Common myeloid progenitor, CD34-positive (primary cell): ENCODE data around the gene TBC1D30.

Source experiments
- CTCF ChIA-PET: fragments of 350-600 bp; sonication (Branson Sonifier 250); formaldehyde crosslinking; loops from one replicate; lab custom pipeline; 2021; ENCODE audit warnings: antibody characterized with exemption; lab: Charles Lee
- POLR2A ChIA-PET: fragments of 350-600 bp; sonication (Branson Sonifier 250); formaldehyde crosslinking; loops from one replicate; lab custom pipeline; 2021; ENCODE audit warnings: antibody characterized with exemption; lab: Charles Lee
- DNase-seq, 3 donors: peaks; one replicate each; pipeline versions ENCODE4 v3.0.0 to v3.0.0-alpha.2; 2013
- H3K27ac ChIP-seq, 2 experiments: 1 replicate in 1 of 2; 2 replicates in 1 of 2; pipeline ENCODE4 v1.7.0; 2013; ENCODE audit warnings: inconsistent platforms in 2 of 2, low read length in 2 of 2, mild to moderate bottlenecking in 2 of 2, low read depth in 1 of 2, moderate library complexity in 1 of 2; ENCODE audit not compliant: severe bottlenecking in 2 of 2, insufficient read depth in 1 of 2, poor library complexity in 1 of 2
- H3K27me3 ChIP-seq, 5 experiments: replicated peaks in 2 of 5; 1 replicate in 3 of 5; 2 replicates in 2 of 5; pipeline versions ENCODE4 v1.6.1 to v1.7.0; 2013; ENCODE audit warnings: low read length in 4 of 5, mild to moderate bottlenecking in 2 of 5, moderate library complexity in 2 of 5, inconsistent platforms in 1 of 5; ENCODE audit not compliant: insufficient read depth in 5 of 5, control insufficient read depth in 4 of 5
- H3K36me3 ChIP-seq, 4 experiments: 1 replicate in 2 of 4; 2 replicates in 2 of 4; pipeline versions ENCODE4 v1.6.1 to v1.7.0; 2013; ENCODE audit warnings: low read length in 3 of 4, control low read depth in 1 of 4, mild to moderate bottlenecking in 1 of 4; ENCODE audit not compliant: control insufficient read depth in 4 of 4, insufficient read depth in 4 of 4
- H3K4me1 ChIP-seq, 4 experiments: 1 replicate in 3 of 4; 2 replicates in 1 of 4; pipeline versions ENCODE4 v1.6.1 to v1.7.1; 2013; ENCODE audit warnings: low read length in 3 of 4, mild to moderate bottlenecking in 3 of 4, control low read depth in 1 of 4, inconsistent platforms in 1 of 4, moderate library complexity in 1 of 4; ENCODE audit not compliant: control insufficient read depth in 4 of 4, insufficient read depth in 4 of 4; ENCODE audit errors: control extremely low read depth in 1 of 4
- H3K4me3 ChIP-seq, 7 experiments: 1 replicate in 4 of 7; 2 replicates in 3 of 7; pipeline versions ENCODE4 v1.5.1 to v1.7.0; 2013; ENCODE audit warnings: mild to moderate bottlenecking in 7 of 7, low read length in 6 of 7, moderate library complexity in 6 of 7, inconsistent platforms in 2 of 7, low read depth in 2 of 7, control low read depth in 1 of 7; ENCODE audit not compliant: insufficient read depth in 4 of 7, control insufficient read depth in 1 of 7; ENCODE audit errors: extremely low read depth in 1 of 7
- H3K9me3 ChIP-seq, 5 experiments: 1 replicate in 4 of 5; 2 replicates in 1 of 5; pipeline versions ENCODE4 v1.6.1 to v1.7.1; 2013; ENCODE audit warnings: low read length in 4 of 5, mild to moderate bottlenecking in 2 of 5, inconsistent platforms in 1 of 5, low read depth in 1 of 5, moderate library complexity in 1 of 5; ENCODE audit not compliant: control insufficient read depth in 4 of 5, insufficient read depth in 2 of 5; ENCODE audit errors: control extremely low read depth in 1 of 5

TBC1D30 gene

GRCh38 chr12:64923536-64923935, 99.1 kb downstream of the TBC1D30 start:
- Histone ChIP-seq H3K4me3 (no peak overlapping the region), H3K9me3 (peaks cover 0 to 9% (median 3%) of the 10 kb centered on the region in 5 experiments), H3K4me1 (no peaks in the 10 kb centered on the region), H3K27ac (no peak overlapping the region), H3K36me3 (no peaks in the 10 kb centered on the region), H3K27me3 (peaks cover 4 to 45% (median 11%) of the 10 kb centered on the region in 5 experiments)
- ChIA-PET CTCF (interaction anchor here (0.5 to 1.0 kb wide), 3 partner anchors 10 to 214 kb away, joined by 3 to 5 read pairs (median 4); no protein-coding TSS in a partner anchor), POLR2A (no interaction called here)
- DNase-seq, result peak in 2 of 3 donors; percentile 27 to 41
